IMR-90 (cell line): Measurements from ENCODE around the gene CGB1. TPM values are rescaled to one million over a fixed set of nuclear protein-coding genes. Genes with fewer than 3 reads are reported as not detected.
A peak's percentile ranks its signal among the peaks of the same experiment; 100 is the strongest.

Experiments
- ATAC-seq: fragments of 200-7000 bp; cut with Tn5 transposase; 2 replicates; pipeline ENCODE4 v1.9.1; 2020; ENCODE audit warnings: low read depth, mild to moderate bottlenecking, moderate library complexity
- BruUV-seq: library from RNA; stranded (reverse); fragments of 400-500 nt; replicated peaks from 2 replicates; lab custom pipeline; 2021; lab: Mats Ljungman, UMichigan
- CTCF ChIA-PET: fragments of 300-600 bp; formaldehyde crosslinking; extraction: SDS; loops from one replicate; lab custom pipeline; 2021; ENCODE audit warnings: antibody characterized with exemption; lab: Yijun Ruan, JAX
- POLR2A ChIA-PET: fragments of 300-600 bp; sonication (Branson Sonifier 250); formaldehyde crosslinking; loops from one replicate; lab custom pipeline; 2022; ENCODE audit warnings: antibody characterized with exemption; ENCODE audit not compliant: unreplicated experiment; lab: Charles Lee
- DNase-seq: peaks from one replicate; pipeline ENCODE4 v3.0.0; 2013
- H2AFZ ChIP-seq: replicated peaks from 2 replicates; pipeline ENCODE3; 2013; ENCODE audit warnings: low read length, mild to moderate bottlenecking; ENCODE audit not compliant: poor library complexity
- H2AK5ac ChIP-seq: 2 replicates; pipeline ENCODE4 v1.6.1; 2013; ENCODE audit warnings: low read depth, low read length, inconsistent platforms
- H2AK9ac ChIP-seq: replicated peaks from 2 replicates; pipeline ENCODE3; 2013; ENCODE audit warnings: mild to moderate bottlenecking, low read depth, low read length, moderate library complexity; ENCODE audit not compliant: poor library complexity
- H2BK120ac ChIP-seq: 2 replicates; pipeline ENCODE4 v1.6.1; 2013; ENCODE audit warnings: low read depth, low read length, inconsistent platforms
- H2BK15ac ChIP-seq: 3 replicates; pipeline ENCODE4 v1.6.1; 2013; ENCODE audit warnings: low read depth, low read length, inconsistent platforms
- H2BK20ac ChIP-seq: 2 replicates; pipeline ENCODE4 v1.6.1; 2013; ENCODE audit warnings: low read depth, mild to moderate bottlenecking, inconsistent platforms, low read length, moderate library complexity
- H2BK5ac ChIP-seq: 2 replicates; pipeline ENCODE4 v1.6.1; 2013; ENCODE audit warnings: mild to moderate bottlenecking, low read depth, low read length, inconsistent platforms; ENCODE audit not compliant: poor library complexity, severe bottlenecking
- H3K14ac ChIP-seq: replicated peaks from 2 replicates; pipeline ENCODE4 v1.6.1; 2013; ENCODE audit warnings: low read depth, low read length, inconsistent platforms
- H3K18ac ChIP-seq: 2 replicates; pipeline ENCODE4 v1.6.1; 2013; ENCODE audit warnings: low read depth, low read length, control low read depth
- H3K23ac ChIP-seq: 2 replicates; pipeline ENCODE4 v1.6.1; 2013; ENCODE audit warnings: low read depth, low read length, inconsistent platforms
- H3K27ac ChIP-seq: 2 replicates; pipeline ENCODE4 v1.5.1; 2013; ENCODE audit warnings: mild to moderate bottlenecking, control low read depth, low read length; ENCODE audit not compliant: insufficient read depth
- H3K27me3 ChIP-seq: 2 replicates; pipeline ENCODE4 v1.6.1; 2013; ENCODE audit warnings: low read length; ENCODE audit not compliant: control insufficient read depth, insufficient read depth
- H3K36me3 ChIP-seq: 2 replicates; pipeline ENCODE4 v1.6.1; 2013; ENCODE audit warnings: low read length, mixed read lengths; ENCODE audit not compliant: control insufficient read depth, insufficient read depth
- H3K4ac ChIP-seq: 2 replicates; pipeline ENCODE4 v1.6.1; 2013; ENCODE audit warnings: low read depth, low read length, inconsistent platforms
- H3K4me1 ChIP-seq: 2 replicates; pipeline ENCODE4 v1.6.1; 2013; ENCODE audit warnings: low read length, mixed read lengths; ENCODE audit not compliant: control insufficient read depth, insufficient read depth
- H3K4me2 ChIP-seq: 2 replicates; pipeline ENCODE4 v1.6.1; 2013; ENCODE audit warnings: low read depth, mild to moderate bottlenecking, control low read depth, low read length, moderate library complexity
- H3K4me3 ChIP-seq: 2 replicates; pipeline ENCODE4 v1.5.1; 2013; ENCODE audit warnings: low read depth, mild to moderate bottlenecking, control low read depth, low read length, moderate library complexity; ENCODE audit not compliant: insufficient read depth
- H3K56ac ChIP-seq: 2 replicates; pipeline ENCODE4 v1.6.1; 2013; ENCODE audit warnings: low read length, inconsistent platforms; ENCODE audit not compliant: insufficient read depth; ENCODE audit errors: extremely low read depth
- H3K79me1 ChIP-seq, 2 experiments: 2 replicates each; pipeline ENCODE4 v1.6.1; 2013; ENCODE audit warnings: low read length in 2 of 2, inconsistent platforms in 1 of 2, low read depth in 1 of 2
- H3K9ac ChIP-seq: 2 replicates; pipeline ENCODE4 v1.6.1; 2013; ENCODE audit warnings: low read depth, low read length, control low read depth
- H3K9me1 ChIP-seq: 2 replicates; pipeline ENCODE4 v1.6.1; 2013; ENCODE audit warnings: low read length, inconsistent platforms; ENCODE audit not compliant: insufficient read depth
- H3K9me3 ChIP-seq: 2 replicates; pipeline ENCODE4 v1.6.1; 2013; ENCODE audit warnings: low read length; ENCODE audit not compliant: control insufficient read depth, insufficient read depth
- H4K20me1 ChIP-seq: 2 replicates; pipeline ENCODE4 v1.6.1; 2013; ENCODE audit warnings: low read length, inconsistent platforms; ENCODE audit not compliant: insufficient read depth
- H4K5ac ChIP-seq: 2 replicates; pipeline ENCODE4 v1.6.1; 2013; ENCODE audit warnings: mild to moderate bottlenecking, low read depth, low read length, control low read depth
- H4K8ac ChIP-seq, 2 experiments: 2 replicates each; pipeline ENCODE4 v1.6.1; 2013; ENCODE audit warnings: low read depth in 2 of 2, low read length in 2 of 2, control low read depth in 1 of 2, inconsistent platforms in 1 of 2
- H4K91ac ChIP-seq: 2 replicates; pipeline ENCODE4 v1.6.1; 2013; ENCODE audit warnings: low read depth, low read length, inconsistent platforms; ENCODE audit not compliant: insufficient read depth
- BHLHE40 ChIP-seq: fragments of 150-350 bp; IDR thresholded peaks from 2 replicates; pipeline ENCODE4 v1.6.1; 2016; ENCODE audit warnings: mild to moderate bottlenecking, low read depth, low read length
- CEBPB ChIP-seq: IDR thresholded peaks from 2 replicates; pipeline ENCODE4 v1.6.1; 2012; ENCODE audit warnings: low read depth, low read length, improper control_type of control experiment
- CHD1 ChIP-seq: IDR thresholded peaks from 2 replicates; pipeline ENCODE4 v1.6.1; 2012; ENCODE audit warnings: low read depth, low read length, improper control_type of control experiment
- CTCF ChIP-seq: conservative IDR thresholded peaks from 2 replicates; pipeline ENCODE4 v1.5.1; 2012; ENCODE audit warnings: mild to moderate bottlenecking, low read depth, low read length, improper control_type of control experiment
- FOS ChIP-seq: fragments of 150-350 bp; IDR thresholded peaks from 2 replicates; pipeline ENCODE4 v1.6.1; 2016; ENCODE audit warnings: low read depth, low read length
- MAFK ChIP-seq: IDR thresholded peaks from 2 replicates; pipeline ENCODE4 v1.6.1; 2012; ENCODE audit warnings: low read depth, low read length, improper control_type of control experiment
- MAZ ChIP-seq: IDR thresholded peaks from 2 replicates; pipeline ENCODE4 v1.6.1; 2012; ENCODE audit warnings: low read depth, mild to moderate bottlenecking, low read length, improper control_type of control experiment, moderate library complexity, borderline replicate concordance
- NFE2L2 ChIP-seq: fragments of 150-350 bp; IDR thresholded peaks from 2 replicates; pipeline ENCODE4 v1.6.1; 2016; ENCODE audit warnings: low read depth, mild to moderate bottlenecking, low read length
- POLR2A ChIP-seq: IDR thresholded peaks from 2 replicates; pipeline ENCODE4 v1.6.1; 2012; ENCODE audit warnings: mild to moderate bottlenecking, low read depth, low read length
- RAD21 ChIP-seq: IDR thresholded peaks from 2 replicates; pipeline ENCODE4 v1.6.1; 2012; ENCODE audit warnings: low read length, improper control_type of control experiment
- RCOR1 ChIP-seq: IDR thresholded peaks from 2 replicates; pipeline ENCODE4 v1.6.1; 2012; ENCODE audit warnings: mild to moderate bottlenecking, low read length, improper control_type of control experiment; ENCODE audit not compliant: insufficient replicate concordance
- RFX5 ChIP-seq: IDR thresholded peaks from 2 replicates; pipeline ENCODE4 v1.8.0; 2012; ENCODE audit warnings: low read depth, mild to moderate bottlenecking, low read length, moderate library complexity
- SMC3 ChIP-seq: fragments of 150-350 bp; IDR thresholded peaks from 2 replicates; pipeline ENCODE4 v1.6.1; 2016; ENCODE audit warnings: low read depth, mild to moderate bottlenecking, antibody characterized with exemption, low read length, moderate library complexity
- WGBS, 2 experiments: methylation state at CpG; one replicate each; pipeline versions ENCODE4 v1.1.5 to v1.1.7; 2013; ENCODE audit warnings: missing lambda C conversion rate in 2 of 2; ENCODE audit not compliant: insufficient read length in 1 of 2; ENCODE audit errors: extremely low coverage in 2 of 2; 5-methylcytosine and 5-hydroxymethylcytosine counted together
- dilution Hi-C: fragments of 300-500 bp; cut with HindIII; formaldehyde crosslinking; loops from one replicate; pipeline ENCODE4 v1.14.3; 2018; ENCODE audit warnings: low sequenced_read_pairs; ENCODE audit not compliant: unreplicated experiment
- in situ Hi-C: fragments of 300-500 bp; cut with MboI; formaldehyde crosslinking; loops from 3 replicates; pipeline ENCODE4 v1.14.3; 2019; ENCODE audit warnings: low sequenced_read_pairs, inconsistent platforms, mixed read lengths
- intact Hi-C: fragments of 100-400 bp; cut with micrococcal nuclease; formaldehyde crosslinking; loops from 2 replicates; pipeline ENCODE4 v1.10.0; 2022
- polyA plus RNA-seq, 3 experiments: library from polyadenylated mRNA; depleted of rRNA; stranded (reverse); fragments of >200 nt; gene quantifications; 2 replicates each; pipeline ENCODE4 v1.2.3, GENCODE V29; 2012; ENCODE audit warnings: low replicate concordance in 1 of 3
- total RNA-seq: library from RNA; depleted of rRNA; stranded (reverse); fragments of >200 nt; gene quantifications from 2 replicates; pipeline ENCODE4 v1.2.3, GENCODE V29; 2012
- TF ChIP-seq, protein P1 (sequence below): fragments of 150-350 bp; IDR thresholded peaks from 2 replicates; pipeline ENCODE4 v1.6.1; 2017; ENCODE audit warnings: mild to moderate bottlenecking, antibody characterized with exemption, low read length, low read depth

The CGB1 gene
- total and polyA plus RNA-seq, 2 of the 4 experiments (the other 2 are of a cell fraction): not detected

GRCh38 chr19:49014123-49014869, 22.4 kb downstream of the CGB1 start:
- TF ChIP-seq MAFK (no peak), MAZ (no peak), CEBPB (no peak), RFX5 (no peak), FOS (no peak), BHLHE40 (no peak), RAD21 (no peak), NFE2L2 (no peak), CTCF (no peak), POLR2A (no peak), CHD1 (no peak), RCOR1 (no peak), SMC3 (no peak)
- TF ChIP-seq, protein P1, sequence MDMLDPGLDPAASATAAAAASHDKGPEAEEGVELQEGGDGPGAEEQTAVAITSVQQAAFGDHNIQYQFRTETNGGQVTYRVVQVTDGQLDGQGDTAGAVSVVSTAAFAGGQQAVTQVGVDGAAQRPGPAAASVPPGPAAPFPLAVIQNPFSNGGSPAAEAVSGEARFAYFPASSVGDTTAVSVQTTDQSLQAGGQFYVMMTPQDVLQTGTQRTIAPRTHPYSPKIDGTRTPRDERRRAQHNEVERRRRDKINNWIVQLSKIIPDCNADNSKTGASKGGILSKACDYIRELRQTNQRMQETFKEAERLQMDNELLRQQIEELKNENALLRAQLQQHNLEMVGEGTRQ: no peak
- no peak overlapping the region for H3K4me3 ChIP-seq
- peaks cover 5% of the 10 kb centered on the region; the same call in 1 of the 2 replicates for H3K4me1 ChIP-seq
- no peak overlapping the region for H2BK5ac ChIP-seq
- CTCF ChIA-PET: interaction anchor here (1.0 to 1.6 kb wide), 2 partner anchors 15 to 17 kb away, joined by 3 to 5 read pairs; no protein-coding TSS in a partner anchor
- no peaks in the 10 kb centered on the region for H3K9me3 ChIP-seq
- no TSS peak for BruUV-seq
- H4K91ac ChIP-seq: no peak overlapping the region
- H3K79me1 ChIP-seq: peaks cover 0 to 3% of the 10 kb centered on the region in 2 experiments; a peak in 1 of 4 replicates
- no peak for ATAC-seq
- H3K4ac ChIP-seq: no peak overlapping the region
- H2AFZ ChIP-seq: no peak overlapping the region
- peak overlapping the region; percentile 57 for H2AK9ac ChIP-seq
- intact Hi-C loops (no loop called here), in situ Hi-C loops (no loop called here), dilution Hi-C loops (no loop called here)
- H2BK120ac ChIP-seq: no peak overlapping the region
- no peak overlapping the region; the same call in 1 of the 2 replicates for H2AK5ac ChIP-seq
- H2BK15ac ChIP-seq: no peak overlapping the region
- no peaks in the 10 kb centered on the region for H3K27me3 ChIP-seq
- no peak overlapping the region for H3K14ac ChIP-seq
- H3K9me1 ChIP-seq: 0 out of 2 replicates have a peak, but pooled peaks cover 5% of the 10 kb centered on the region
- H4K5ac ChIP-seq: no peak overlapping the region
- H3K27ac ChIP-seq: no peak overlapping the region
- no peak overlapping the region for H4K8ac ChIP-seq
- H3K36me3 ChIP-seq: peaks cover 55% of the 10 kb centered on the region
- H3K4me2 ChIP-seq: no peak overlapping the region
- POLR2A ChIA-PET: no interaction called here
- no peak overlapping the region for H3K56ac ChIP-seq
- H3K9ac ChIP-seq: no peak overlapping the region
- no peak overlapping the region for H3K18ac ChIP-seq
- WGBS, 2 experiments: 98% methylated on average over 16 of the region's 32 CpGs; no CpG with 5 or more reads in 1 of the 2 experiments
- peak; percentile 40 for DNase-seq
- H4K20me1 ChIP-seq: no peaks in the 10 kb centered on the region; the same call in 1 of the 2 replicates
- H2BK20ac ChIP-seq: no peak overlapping the region
- H3K23ac ChIP-seq: no peak overlapping the region
